Neuron (in vitro differentiated cells): ENCODE results near the gene COL26A1.
"Not testable (repeated sequence)": the region's sequence is repeated elsewhere in the genome, so short reads cannot be mapped to it uniquely, and the experiment has no call there.

ENCODE experiments used
- H2AFZ ChIP-seq: one replicate; pipeline ENCODE4 v1.6.1; 2013; ENCODE audit warnings: low read depth, mild to moderate bottlenecking, inconsistent platforms, low read length, moderate library complexity
- H3K27me3 ChIP-seq: one replicate; pipeline ENCODE4 v1.6.1; 2013; ENCODE audit warnings: low read length; ENCODE audit not compliant: insufficient read depth
- H3K36me3 ChIP-seq: one replicate; pipeline ENCODE4 v1.6.1; 2013; ENCODE audit warnings: low read length; ENCODE audit not compliant: insufficient read depth
- H3K4me1 ChIP-seq: one replicate; pipeline ENCODE4 v1.6.1; 2013; ENCODE audit warnings: low read length; ENCODE audit not compliant: insufficient read depth
- H3K4me3 ChIP-seq: 2 replicates; pipeline ENCODE4 v1.5.1; 2013; ENCODE audit warnings: mild to moderate bottlenecking, low read length, moderate library complexity
- H3K9me3 ChIP-seq: one replicate; pipeline ENCODE4 v1.6.1; 2013; ENCODE audit warnings: low read length

The COL26A1 gene

GRCh38 chr7:101598422-101598985, 235.8 kb downstream of the COL26A1 start:
- Histone ChIP-seq H3K4me3 (no peak overlapping the region), H2AFZ (no peak overlapping the region), H3K36me3 (no peaks in the 10 kb centered on the region), H3K4me1 (no peaks in the 10 kb centered on the region), H3K27me3 (no peaks in the 10 kb centered on the region), H3K9me3 (no peaks in the 10 kb centered on the region)

- no peaks in the 10 kb centered on the region for H3K27me3 ChIP-seq
- H3K4me3 ChIP-seq, result no peak overlapping the region
- H2AFZ ChIP-seq, result no peak overlapping the region
- H3K9me3 ChIP-seq, result no peaks in the 10 kb centered on the region
- H3K36me3 ChIP-seq, result no peaks in the 10 kb centered on the region
- no peaks in the 10 kb centered on the region for H3K4me1 ChIP-seq
These were observed 236.5 kb downstream of the COL26A1 start for GRCh38 chr7:101598986-101599771.

GRCh38 chr7:101599787-101600186, 237.1 kb downstream of the COL26A1 start:
- H2AFZ ChIP-seq, result no peak overlapping the region
- H3K4me3 ChIP-seq, result no peak overlapping the region
- no peaks in the 10 kb centered on the region for H3K4me1 ChIP-seq

GRCh38 chr7:101602082-101602481, 239.4 kb downstream of the COL26A1 start:
- Histone ChIP-seq H3K9me3 (no peaks in the 10 kb centered on the region), H3K36me3 (no peaks in the 10 kb centered on the region), H2AFZ (no peak overlapping the region)

More at GRCh38 chr7:101599787-101600186, 237.1 kb downstream of the COL26A1 start:
- no peaks in the 10 kb centered on the region for H3K27me3 ChIP-seq
- H3K9me3 ChIP-seq, result no peaks in the 10 kb centered on the region
- no peaks in the 10 kb centered on the region for H3K36me3 ChIP-seq

GRCh38 chr7:101602484-101603241, 240.0 kb downstream of the COL26A1 start:
- Histone ChIP-seq H3K36me3 (no peaks in the 10 kb centered on the region), H3K4me3 (no peak overlapping the region), H2AFZ (no peak overlapping the region), H3K9me3 (no peaks in the 10 kb centered on the region), H3K4me1 (no peaks in the 10 kb centered on the region), H3K27me3 (no peaks in the 10 kb centered on the region)

More at GRCh38 chr7:101602082-101602481, 239.4 kb downstream of the COL26A1 start:
- no peaks in the 10 kb centered on the region for H3K4me1 ChIP-seq
- no peak overlapping the region for H3K4me3 ChIP-seq
- H3K27me3 ChIP-seq, result no peaks in the 10 kb centered on the region

GRCh38 chr7:101604331-101604933, 241.8 kb downstream of the COL26A1 start:
- Histone ChIP-seq H3K27me3 (no peaks in the 10 kb centered on the region), H3K4me3 (no peak overlapping the region), H2AFZ (no peak overlapping the region), H3K9me3 (no peaks in the 10 kb centered on the region), H3K36me3 (no peaks in the 10 kb centered on the region), H3K4me1 (no peaks in the 10 kb centered on the region)

GRCh38 chr7:101604934-101605332, 242.3 kb downstream of the COL26A1 start:
- H2AFZ ChIP-seq, H3K27me3 ChIP-seq, H3K9me3 ChIP-seq, H3K36me3 ChIP-seq, H3K4me1 ChIP-seq, H3K4me3 ChIP-seq: not testable (repeated sequence)

- H3K4me1 ChIP-seq, result no peaks in the 10 kb centered on the region
- H3K36me3 ChIP-seq, result no peaks in the 10 kb centered on the region
- H3K9me3 ChIP-seq, result no peaks in the 10 kb centered on the region
- no peaks in the 10 kb centered on the region for H3K27me3 ChIP-seq
- H3K4me3 ChIP-seq, result no peak overlapping the region
- H2AFZ ChIP-seq, result no peak overlapping the region
These were observed 243.2 kb downstream of the COL26A1 start for GRCh38 chr7:101605611-101606497.

GRCh38 chr7:101606498-101606923, 243.8 kb downstream of the COL26A1 start:
- Histone ChIP-seq H3K27me3 (no peaks in the 10 kb centered on the region), H3K9me3 (no peaks in the 10 kb centered on the region), H3K4me3 (no peak overlapping the region), H2AFZ (no peak overlapping the region), H3K36me3 (no peaks in the 10 kb centered on the region), H3K4me1 (no peaks in the 10 kb centered on the region)
